ENCODE results near the gene MESP1.

The MESP1 gene

DNA sequence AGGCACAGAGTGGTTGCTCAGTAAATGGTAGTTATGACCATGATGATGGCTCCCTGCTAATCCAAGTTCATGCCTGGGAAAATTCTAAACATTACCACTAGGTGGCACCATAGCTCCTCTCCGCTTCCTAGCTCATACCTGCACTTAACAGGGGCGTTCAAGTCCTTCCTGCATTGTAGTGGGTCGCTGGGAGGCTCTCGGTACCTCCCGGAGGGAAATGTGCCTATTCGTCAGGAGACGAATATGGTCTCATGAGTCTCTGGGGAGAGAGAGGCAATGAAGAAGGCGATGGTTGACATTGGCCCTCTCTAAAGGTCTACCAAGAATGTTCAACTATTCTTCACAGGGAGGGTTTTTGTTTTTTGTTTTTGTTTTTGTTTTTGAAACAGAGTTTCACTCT is 10.9 kb downstream of the MESP1 start:
- CTCF ChIA-PET, result interaction anchor here (0.6 to 2.7 kb wide), 34 partner anchors 8 to 349 kb away, joined by 3 to 45 read pairs (median 4); partner anchors contain the start of genes AP3S2 and MESP1
- POLR2A ChIA-PET, result no interaction called here
- DNase-seq (ENCODE audit: extremely low spot score), result peak; percentile 81

DNA sequence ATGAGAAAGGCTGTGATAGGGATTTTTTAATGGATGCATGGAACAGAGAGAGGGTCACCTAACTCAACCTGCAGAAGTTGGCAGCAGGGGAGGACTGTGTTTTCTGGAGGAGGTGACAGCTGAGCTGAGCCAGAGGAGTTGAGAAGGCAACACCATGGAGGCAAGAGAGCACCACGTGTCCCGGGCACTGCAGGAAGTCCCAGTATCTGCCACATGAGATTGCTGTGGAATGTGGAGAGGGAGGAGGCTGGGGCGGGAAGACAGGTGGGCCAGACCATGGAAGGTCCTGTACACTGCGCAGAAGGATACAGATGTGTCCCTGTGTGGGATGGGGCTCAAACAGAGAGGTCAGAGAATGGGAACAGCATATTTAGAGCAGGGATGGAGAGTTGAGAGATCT is 15.3 kb downstream of the MESP1 start:
- TF ChIP-seq, protein P1, sequence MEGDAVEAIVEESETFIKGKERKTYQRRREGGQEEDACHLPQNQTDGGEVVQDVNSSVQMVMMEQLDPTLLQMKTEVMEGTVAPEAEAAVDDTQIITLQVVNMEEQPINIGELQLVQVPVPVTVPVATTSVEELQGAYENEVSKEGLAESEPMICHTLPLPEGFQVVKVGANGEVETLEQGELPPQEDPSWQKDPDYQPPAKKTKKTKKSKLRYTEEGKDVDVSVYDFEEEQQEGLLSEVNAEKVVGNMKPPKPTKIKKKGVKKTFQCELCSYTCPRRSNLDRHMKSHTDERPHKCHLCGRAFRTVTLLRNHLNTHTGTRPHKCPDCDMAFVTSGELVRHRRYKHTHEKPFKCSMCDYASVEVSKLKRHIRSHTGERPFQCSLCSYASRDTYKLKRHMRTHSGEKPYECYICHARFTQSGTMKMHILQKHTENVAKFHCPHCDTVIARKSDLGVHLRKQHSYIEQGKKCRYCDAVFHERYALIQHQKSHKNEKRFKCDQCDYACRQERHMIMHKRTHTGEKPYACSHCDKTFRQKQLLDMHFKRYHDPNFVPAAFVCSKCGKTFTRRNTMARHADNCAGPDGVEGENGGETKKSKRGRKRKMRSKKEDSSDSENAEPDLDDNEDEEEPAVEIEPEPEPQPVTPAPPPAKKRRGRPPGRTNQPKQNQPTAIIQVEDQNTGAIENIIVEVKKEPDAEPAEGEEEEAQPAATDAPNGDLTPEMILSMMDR (IDR thresholded peaks at IDR 0.05; ENCODE audit: control extremely low read depth, extremely low read depth, low read depth, missing control alignments), result no peak
- CTCF ChIA-PET, result interaction anchor here (1.2 kb wide), 1 partner anchor 25 kb away, joined by 3 read pairs; no protein-coding TSS in a partner anchor
- DNase-seq (ENCODE audit: extremely low spot score), result no peak
- POLR2A ChIA-PET, result no interaction called here

More for the DNA sequence above, 10.9 kb downstream of the MESP1 start:
- TF ChIP-seq, protein P1 (IDR thresholded peaks at IDR 0.05; ENCODE audit: control extremely low read depth, extremely low read depth, low read depth, missing control alignments), result peak; percentile 79

DNA sequence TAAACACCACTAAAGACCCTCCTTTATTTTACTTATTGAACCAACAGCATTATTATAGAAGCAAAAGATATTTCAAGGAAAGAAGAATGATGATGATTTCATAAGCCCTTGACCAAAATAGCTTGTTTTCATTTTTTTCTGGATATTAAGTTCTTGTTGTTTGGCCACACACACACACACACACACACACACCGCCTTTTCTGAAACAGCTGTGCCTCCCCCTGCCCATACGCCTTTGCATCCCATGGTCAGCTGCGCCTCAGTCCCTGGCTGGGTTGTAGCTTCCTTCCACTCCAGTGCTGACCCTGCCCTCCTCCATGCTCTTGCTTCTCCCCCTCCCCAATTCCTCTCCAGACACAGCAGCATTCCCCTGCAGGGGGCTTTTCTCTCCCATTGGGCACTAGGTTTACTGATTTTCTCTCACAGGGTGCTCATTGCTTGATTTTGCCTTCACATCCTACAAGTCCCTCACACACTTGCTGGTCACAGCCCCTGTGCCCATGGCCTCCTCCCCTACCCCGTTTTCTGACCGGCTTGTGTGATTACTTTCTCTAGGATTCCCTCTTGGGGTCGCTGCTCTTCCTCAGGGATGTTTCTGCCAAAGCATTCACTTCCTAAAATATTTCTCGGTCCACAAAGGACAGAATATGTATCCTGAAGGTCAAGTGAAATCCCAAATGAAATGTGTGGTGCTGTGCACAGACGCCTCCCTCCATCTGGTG is 18.4 kb downstream of the MESP1 start:
- CTCF ChIA-PET, result interaction anchor here (1.3 to 2.2 kb wide), 8 partner anchors 8 to 374 kb away, joined by 3 to 22 read pairs (median 4); no protein-coding TSS in a partner anchor
- POLR2A ChIA-PET, result no interaction called here
- TF ChIP-seq, protein P1 (IDR thresholded peaks at IDR 0.05; ENCODE audit: control extremely low read depth, extremely low read depth, low read depth, missing control alignments), result no peak
- DNase-seq (ENCODE audit: extremely low spot score), result no peak

DNA sequence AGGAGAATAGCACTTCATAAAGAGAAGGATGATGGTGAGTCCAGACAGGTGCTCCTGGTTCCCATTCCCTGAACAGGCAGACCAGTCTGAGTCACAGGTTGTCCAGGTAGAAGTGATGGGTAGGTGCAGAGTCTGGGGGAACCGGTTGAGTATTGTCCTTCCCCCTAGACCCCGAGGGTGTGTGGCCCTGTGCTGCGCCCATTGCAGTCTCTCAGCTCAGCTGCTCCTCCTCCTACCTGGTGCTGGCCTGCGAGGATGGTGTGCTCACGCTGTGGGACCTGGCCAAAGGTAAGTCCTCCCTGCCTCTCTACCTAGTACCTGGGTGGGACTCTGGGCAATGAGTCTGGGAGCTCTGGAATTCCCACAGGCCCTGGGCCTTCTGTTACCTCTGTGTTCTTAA is 19.8 kb downstream of the MESP1 start:
- DNase-seq (ENCODE audit: extremely low spot score), result no peak
- POLR2A ChIA-PET, result no interaction called here
- CTCF ChIA-PET, result interaction anchor here (1.3 to 2.2 kb wide), 6 partner anchors 9 to 490 kb away, joined by 3 to 22 read pairs (median 4); no protein-coding TSS in a partner anchor
- TF ChIP-seq, protein P1 (IDR thresholded peaks at IDR 0.05; ENCODE audit: control extremely low read depth, extremely low read depth, low read depth, missing control alignments), result no peak

DNA sequence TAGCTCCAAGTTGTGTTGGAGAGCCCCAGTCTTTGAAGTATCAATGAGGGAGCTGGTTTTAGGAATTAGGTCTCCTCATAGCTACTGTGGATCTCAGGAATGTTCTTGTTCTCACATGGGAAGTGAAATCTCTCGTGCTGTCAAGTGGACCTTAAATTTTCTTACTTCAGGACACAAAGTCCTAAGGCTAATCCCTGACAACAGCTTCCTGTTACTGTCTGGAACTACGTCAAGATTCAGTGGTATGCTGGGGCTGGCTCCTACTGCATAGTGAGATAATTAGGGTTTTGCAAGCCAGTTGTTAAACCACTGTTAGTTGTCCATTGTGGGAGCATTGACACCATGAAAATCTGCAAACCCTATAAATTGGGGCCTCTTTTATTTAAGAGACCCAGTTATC is 22.8 kb downstream of the MESP1 start:
- TF ChIP-seq, protein P1 (IDR thresholded peaks at IDR 0.05; ENCODE audit: control extremely low read depth, extremely low read depth, low read depth, missing control alignments), result no peak
- ChIA-PET POLR2A (no interaction called here), CTCF (interaction anchor here (1.1 to 4.7 kb wide), 5 partner anchors 8 to 160 kb away, joined by 3 to 18 read pairs (median 4); no protein-coding TSS in a partner anchor)
- DNase-seq (ENCODE audit: extremely low spot score), result no peak

DNA sequence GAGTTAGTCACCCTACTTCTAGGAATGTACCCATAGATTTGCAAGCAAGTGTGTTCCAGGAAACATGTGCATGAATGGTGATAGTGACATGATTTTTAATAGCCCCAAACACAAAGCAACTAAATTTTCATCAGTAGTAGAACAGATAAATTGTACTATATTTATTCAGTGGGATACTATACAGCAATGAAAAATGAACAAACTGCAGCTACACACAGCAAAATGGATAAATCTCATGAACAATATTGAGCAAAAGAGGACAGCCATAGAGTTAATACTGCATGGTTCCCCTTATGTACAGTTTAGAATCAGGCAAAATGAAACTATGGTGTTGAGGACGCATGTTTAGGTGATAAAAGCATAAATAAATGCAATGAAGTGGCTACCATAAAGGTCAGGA is 26.0 kb downstream of the MESP1 start:
- TF ChIP-seq, protein P1 (IDR thresholded peaks at IDR 0.05; ENCODE audit: control extremely low read depth, extremely low read depth, low read depth, missing control alignments), result no peak
- ChIA-PET CTCF (interaction anchor here (1.3 kb wide), 1 partner anchor 15 kb away, joined by 3 read pairs; no protein-coding TSS in a partner anchor), POLR2A (no interaction called here)
- DNase-seq (ENCODE audit: extremely low spot score), result no peak
